Chondrocyte (in vitro differentiated cells): ENCODE results near the gene CEP128. TPM values are rescaled to one million over a fixed set of nuclear protein-coding genes. Genes with fewer than 3 reads are reported as not detected.
A peak's percentile ranks its signal among the peaks of the same experiment; 100 is the strongest.

Source experiments
- DNase-seq: peaks from one replicate; pipeline ENCODE4 v3.0.0; 2021; ENCODE audit warnings: mixed read lengths, low spot score
- H3K27ac Mint-ChIP-seq: one replicate; pipeline ENCODE4 v1.8.0; 2021; ENCODE audit warnings: mild to moderate bottlenecking, moderate library complexity, mixed read lengths; ENCODE audit not compliant: unreplicated experiment
- H3K27me3 Mint-ChIP-seq: 2 replicates; pipeline ENCODE4 v1.8.0; 2021; ENCODE audit warnings: low read depth, mixed read lengths
- H3K36me3 Mint-ChIP-seq: 2 replicates; pipeline ENCODE4 v1.8.0; 2021; ENCODE audit warnings: low read depth, mixed read lengths
- H3K4me1 Mint-ChIP-seq: 2 replicates; pipeline ENCODE4 v1.8.0; 2021; ENCODE audit warnings: low read depth, mild to moderate bottlenecking, mixed read lengths
- H3K4me3 Mint-ChIP-seq: one replicate; pipeline ENCODE4 v1.8.0; 2021; ENCODE audit warnings: mild to moderate bottlenecking, moderate library complexity, mixed read lengths; ENCODE audit not compliant: unreplicated experiment
- H3K9me3 Mint-ChIP-seq: 2 replicates; pipeline ENCODE4 v1.8.0; 2021; ENCODE audit warnings: low read depth, mixed read lengths
- total RNA-seq: library from RNA; stranded (reverse); gene quantifications from 3 replicates; pipeline ENCODE4 v1.2.1, GENCODE V29; 2021
- TF ChIP-seq, protein P1 (sequence below): fragments of 200-600 bp; sonication (generic); IDR thresholded peaks from 2 replicates; pipeline ENCODE4 v1.5.0; 2021; ENCODE audit warnings: antibody characterized with exemption, mild to moderate bottlenecking, moderate library complexity

CEP128 gene
- total RNA-seq, 1 donor from 2014 or later = 3.5 TPM

GRCh38 chr14:80584744-80585505, 356.6 kb downstream of the CEP128 start:
- Mint-ChIP-seq H3K4me3 (no peak overlapping the region), H3K4me1 (peaks cover 24% of the 10 kb centered on the region), H3K9me3 (peaks cover 1% of the 10 kb centered on the region), H3K27me3 (no peaks in the 10 kb centered on the region), H3K27ac (no peak overlapping the region), H3K36me3 (no peaks in the 10 kb centered on the region)
- TF ChIP-seq, protein P1, sequence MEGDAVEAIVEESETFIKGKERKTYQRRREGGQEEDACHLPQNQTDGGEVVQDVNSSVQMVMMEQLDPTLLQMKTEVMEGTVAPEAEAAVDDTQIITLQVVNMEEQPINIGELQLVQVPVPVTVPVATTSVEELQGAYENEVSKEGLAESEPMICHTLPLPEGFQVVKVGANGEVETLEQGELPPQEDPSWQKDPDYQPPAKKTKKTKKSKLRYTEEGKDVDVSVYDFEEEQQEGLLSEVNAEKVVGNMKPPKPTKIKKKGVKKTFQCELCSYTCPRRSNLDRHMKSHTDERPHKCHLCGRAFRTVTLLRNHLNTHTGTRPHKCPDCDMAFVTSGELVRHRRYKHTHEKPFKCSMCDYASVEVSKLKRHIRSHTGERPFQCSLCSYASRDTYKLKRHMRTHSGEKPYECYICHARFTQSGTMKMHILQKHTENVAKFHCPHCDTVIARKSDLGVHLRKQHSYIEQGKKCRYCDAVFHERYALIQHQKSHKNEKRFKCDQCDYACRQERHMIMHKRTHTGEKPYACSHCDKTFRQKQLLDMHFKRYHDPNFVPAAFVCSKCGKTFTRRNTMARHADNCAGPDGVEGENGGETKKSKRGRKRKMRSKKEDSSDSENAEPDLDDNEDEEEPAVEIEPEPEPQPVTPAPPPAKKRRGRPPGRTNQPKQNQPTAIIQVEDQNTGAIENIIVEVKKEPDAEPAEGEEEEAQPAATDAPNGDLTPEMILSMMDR = no peak
- no peak for DNase-seq

GRCh38 chr14:80577599-80577998, 363.9 kb downstream of the CEP128 start:
- TF ChIP-seq, protein P1 = no peak
- no peaks in the 10 kb centered on the region for H3K9me3 Mint-ChIP-seq
- no peak for DNase-seq
- no peaks in the 10 kb centered on the region for H3K4me1 Mint-ChIP-seq
- no peak overlapping the region for H3K27ac Mint-ChIP-seq
- no peaks in the 10 kb centered on the region for H3K36me3 Mint-ChIP-seq
- no peaks in the 10 kb centered on the region for H3K27me3 Mint-ChIP-seq
- no peak overlapping the region for H3K4me3 Mint-ChIP-seq

DNA sequence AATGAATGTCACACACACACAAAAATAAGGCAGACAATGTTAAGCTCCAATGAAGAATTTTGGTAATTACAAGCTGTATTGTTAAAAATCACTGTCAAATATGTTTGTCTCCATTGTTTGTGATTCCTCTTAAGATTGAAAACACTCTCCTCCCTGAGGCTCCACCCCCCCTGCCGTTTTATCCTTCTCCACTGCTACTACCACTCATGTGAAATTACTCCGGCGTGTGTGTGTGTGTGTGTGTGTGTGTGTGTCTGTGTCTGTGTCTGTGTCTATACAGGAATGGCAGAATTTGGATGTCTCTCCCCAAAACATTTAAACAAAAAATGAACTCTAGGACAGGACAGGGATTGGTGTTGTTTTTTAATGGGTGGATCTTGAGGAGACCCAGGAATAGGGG, 365.1 kb downstream of the CEP128 start:
- TF ChIP-seq, protein P1 = no peak
- Mint-ChIP-seq H3K27me3 (no peaks in the 10 kb centered on the region), H3K4me3 (no peak overlapping the region), H3K4me1 (no peaks in the 10 kb centered on the region), H3K36me3 (no peaks in the 10 kb centered on the region), H3K27ac (no peak overlapping the region), H3K9me3 (no peaks in the 10 kb centered on the region)
- no peak for DNase-seq

GRCh38 chr14:80575763-80576162, 365.8 kb downstream of the CEP128 start:
- Mint-ChIP-seq H3K4me3 (no peak overlapping the region), H3K27ac (no peak overlapping the region), H3K9me3 (no peaks in the 10 kb centered on the region), H3K4me1 (no peaks in the 10 kb centered on the region), H3K27me3 (no peaks in the 10 kb centered on the region), H3K36me3 (no peaks in the 10 kb centered on the region)
- no peak for DNase-seq
- TF ChIP-seq, protein P1 = no peak

DNA sequence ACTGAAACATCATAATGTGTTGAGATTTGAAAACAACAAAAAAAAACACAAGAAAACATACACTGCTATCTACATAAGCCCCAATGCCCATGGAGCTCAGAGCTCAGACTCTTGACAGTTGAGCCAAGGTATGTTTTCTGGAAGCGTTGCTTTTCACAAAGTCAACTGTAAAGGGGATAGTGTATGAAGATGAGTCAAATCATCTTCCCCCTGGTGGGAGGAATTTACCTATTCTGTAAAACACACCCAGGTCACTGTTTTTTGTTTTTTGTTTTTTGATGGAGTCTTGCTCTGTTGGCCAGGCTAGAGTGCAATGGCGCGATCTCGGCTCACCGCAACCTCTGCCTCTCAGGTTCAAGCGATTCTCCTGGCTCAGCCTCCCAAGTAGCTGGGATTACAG, 368.9 kb downstream of the CEP128 start:
- Mint-ChIP-seq H3K4me1 (no peaks in the 10 kb centered on the region), H3K36me3 (no peaks in the 10 kb centered on the region), H3K9me3 (no peaks in the 10 kb centered on the region), H3K27ac (no peak overlapping the region), H3K27me3 (no peaks in the 10 kb centered on the region), H3K4me3 (no peak overlapping the region)
- no peak for DNase-seq
- TF ChIP-seq, protein P1 = peak; percentile 26
